HepG2 (cell line): ENCODE results near the gene CLEC18C. TPM values are rescaled to one million over a fixed set of nuclear protein-coding genes. Genes with fewer than 3 reads are reported as not detected.

Experiments
- ATAC-seq: fragments of 200-7000 bp; cut with Tn5 transposase; 3 replicates; pipeline ENCODE4 v1.9.1; 2020; ENCODE audit warnings: mild to moderate bottlenecking, moderate library complexity
- BruUV-seq: library from RNA; stranded (reverse); fragments of 400-500 nt; replicated peaks from 2 replicates; lab custom pipeline; 2021; lab: Mats Ljungman, UMichigan
- CTCF ChIA-PET: fragments of 300-600 bp; formaldehyde crosslinking; extraction: SDS; loops from one replicate; lab custom pipeline; 2021; ENCODE audit warnings: low total read pairs, inconsistent platforms, low intra/inter-chr PET ratio; lab: Yijun Ruan, JAX
- POLR2A ChIA-PET: fragments of 350-600 bp; sonication (Branson Sonifier 250); formaldehyde crosslinking; loops from one replicate; lab custom pipeline; 2020; ENCODE audit warnings: antibody characterized with exemption, inconsistent platforms; lab: Yijun Ruan, JAX
- DNase-seq: peaks from one replicate; pipeline ENCODE4 v3.0.0-alpha.2; 2015; ENCODE audit warnings: low spot score
- FAIRE-seq: peaks from 3 replicates; lab custom pipeline; 2011; peaks lifted over from hg19 to GRCh38; lab: Jason Lieb, UNC
- H2AFZ ChIP-seq: one replicate; pipeline ENCODE4 v1.6.1; 2011; ENCODE audit warnings: low read length, inconsistent platforms
- H3K27ac ChIP-seq: fragments of 300-600 bp; 3 replicates; pipeline ENCODE4 v1.8.0; 2011; ENCODE audit warnings: mixed run types, mild to moderate bottlenecking, mixed read lengths, low read length, inconsistent platforms; ENCODE audit not compliant: insufficient read depth; ENCODE audit errors: extremely low read length
- H3K27me3 ChIP-seq, 2 experiments: fragments of 200-600 bp in 1 of 2; 2 replicates in 1 of 2; 3 replicates in 1 of 2; pipeline versions ENCODE4 v1.6.0 to v1.8.0; 2011; ENCODE audit warnings: low read length in 2 of 2, mild to moderate bottlenecking in 2 of 2, moderate library complexity in 2 of 2, inconsistent platforms in 1 of 2; ENCODE audit not compliant: insufficient read depth in 2 of 2, control insufficient read depth in 1 of 2
- H3K36me3 ChIP-seq, 2 experiments: fragments of 200-600 bp in 1 of 2; replicated peaks in 1 of 2; 2 replicates in 1 of 2; 3 replicates in 1 of 2; pipeline versions ENCODE4 v1.5.1 to v1.8.0; 2011; ENCODE audit warnings: low read length in 2 of 2, inconsistent platforms in 1 of 2; ENCODE audit not compliant: insufficient read depth in 2 of 2, control insufficient read depth in 1 of 2
- H3K4me1 ChIP-seq: 2 replicates; pipeline ENCODE4 v1.5.1; 2012; ENCODE audit warnings: low read length, inconsistent platforms; ENCODE audit not compliant: insufficient read depth
- H3K4me2 ChIP-seq: 2 replicates; pipeline ENCODE4 v1.6.0; 2011; ENCODE audit warnings: low read depth, low read length, inconsistent platforms
- H3K4me3 ChIP-seq, 3 experiments: fragments of 200-600 bp in 1 of 3; sonication (generic), shearing (Covaris generic) in 1 of 3; replicated peaks in 1 of 3; 2 replicates each; pipeline ENCODE4 v1.5.1; 2011 to 2016; ENCODE audit warnings: low read length in 3 of 3, inconsistent platforms in 2 of 3, low read depth in 2 of 3, mild to moderate bottlenecking in 2 of 3, control low read depth in 1 of 3, mixed read lengths in 1 of 3; ENCODE audit not compliant: insufficient read depth in 1 of 3
- H3K79me2 ChIP-seq: one replicate; pipeline ENCODE4 v1.6.1; 2011; ENCODE audit warnings: low read length, inconsistent platforms; ENCODE audit not compliant: insufficient read depth
- H3K9ac ChIP-seq: 2 replicates; pipeline ENCODE4 v1.6.0; 2011; ENCODE audit warnings: mild to moderate bottlenecking, low read depth, low read length, inconsistent platforms; ENCODE audit not compliant: insufficient read depth
- H3K9me3 ChIP-seq: 2 replicates; pipeline ENCODE4 v1.5.1; 2012; ENCODE audit warnings: mild to moderate bottlenecking, low read length
- H4K20me1 ChIP-seq: 2 replicates; pipeline ENCODE4 v1.6.0; 2011; ENCODE audit warnings: inconsistent platforms, mild to moderate bottlenecking, low read length, moderate library complexity; ENCODE audit not compliant: insufficient read depth
- TBX3 ChIP-seq: fragments of 450-650 bp; IDR thresholded peaks from 2 replicates; pipeline ENCODE4 v1.6.1; 2017; ENCODE audit warnings: antibody characterized with exemption, mild to moderate bottlenecking, inconsistent platforms, borderline replicate concordance
- WGBS: methylation state at CpG from one replicate; pipeline ENCODE4 v1.1.6; 2017; ENCODE audit warnings: low lambda C conversion rate; 5-methylcytosine and 5-hydroxymethylcytosine counted together
- in situ Hi-C: cut with HindIII; loops from 2 replicates; pipeline ENCODE4 v1.10.0; 2017; ENCODE audit warnings: low pct_unique_long_range_greater_than_20kb; ENCODE audit not compliant: extremely low pct_ligation_motif_present
- intact Hi-C: fragments of 100-400 bp; cut with micrococcal nuclease; formaldehyde crosslinking; loops from one replicate; pipeline ENCODE4 v1.10.0; 2022; ENCODE audit not compliant: unreplicated experiment
- polyA plus RNA-seq, 8 experiments: library from polyadenylated mRNA; depleted of rRNA in 3 of 8; stranded (reverse) in 7 of 8; unstranded in 1 of 8; fragments of >200 nt; fragmentation: Illumina TruSeq in 4 of 8; extraction: Trizol in 4 of 8; gene quantifications; 2 replicates each; pipeline versions ENCODE4 v1.2.1 to v1.2.3, GENCODE V29; 2011 to 2016; ENCODE audit warnings: low read depth in 4 of 8, missing spikeins in 1 of 8, mixed read lengths in 1 of 8; ENCODE audit not compliant: insufficient read depth in 1 of 8
- total RNA-seq, 5 experiments: library from RNA; depleted of rRNA; stranded (reverse); fragments of >200 nt; fragmentation: Illumina TruSeq; extraction: Trizol; gene quantifications; 2 replicates each; pipeline ENCODE4 v1.2.3, GENCODE V29; 2016; ENCODE audit warnings: low read depth in 1 of 5
- TF ChIP-seq, protein P1 (sequence below): sonication (generic); formaldehyde crosslinking; IDR thresholded peaks from 2 replicates; pipeline ENCODE4 v1.5.0; 2020; ENCODE audit warnings: mild to moderate bottlenecking, missing genetic modification reagents, moderate library complexity
- TF ChIP-seq, protein P2 (sequence below): sonication (generic); formaldehyde crosslinking; IDR thresholded peaks from 2 replicates; pipeline ENCODE4 v1.8.1; 2022; ENCODE audit warnings: low read depth, mild to moderate bottlenecking, missing genetic modification reagents

The CLEC18C gene
- total and polyA plus RNA-seq, 2 of the 13 experiments (the other 11 are each of a cell fraction or from before 2014, with no cell fraction given) = 0.15 to 0.29 TPM

DNA sequence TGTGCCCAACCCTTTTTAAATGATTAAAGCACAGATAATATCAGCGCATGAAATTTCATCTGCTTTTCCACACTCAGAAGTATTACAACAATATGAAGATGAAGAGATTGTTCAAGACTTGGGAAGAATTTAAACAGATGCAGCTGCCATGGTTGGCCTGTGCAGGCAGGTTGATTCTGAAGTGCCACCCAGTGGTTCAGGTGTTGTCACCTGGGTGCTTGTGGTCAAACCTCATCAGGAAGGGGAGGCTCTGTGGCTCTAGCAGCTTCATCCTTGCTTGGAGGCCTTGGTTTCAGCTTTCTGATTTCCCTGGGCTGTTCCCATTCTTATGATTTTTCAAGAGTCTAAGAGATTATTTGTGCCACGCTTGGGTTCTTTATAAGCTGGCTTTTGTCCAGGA is 22.2 kb upstream of the CLEC18C start:
- 96% methylated on average over 2 of the region's 2 CpGs for WGBS
- Histone ChIP-seq H3K4me2 (no peak overlapping the region), H3K36me3 (peaks cover 7 to 39% of the 10 kb centered on the region in 2 experiments), H3K9ac (no peak overlapping the region), H2AFZ (no peak overlapping the region), H3K4me3 (no peak overlapping the region), H3K79me2 (no peaks in the 10 kb centered on the region), H3K27ac (peak overlapping the region; percentile 84), H4K20me1 (no peaks in the 10 kb centered on the region), H3K4me1 (peaks cover 31% of the 10 kb centered on the region), H3K27me3 (no peaks in the 10 kb centered on the region), H3K9me3 (no peaks in the 10 kb centered on the region)
- in situ Hi-C loops = no loop called here
- BruUV-seq = no TSS peak
- ATAC-seq (no peak), FAIRE-seq (no peak), DNase-seq (no peak)
- TF ChIP-seq, protein P1, sequence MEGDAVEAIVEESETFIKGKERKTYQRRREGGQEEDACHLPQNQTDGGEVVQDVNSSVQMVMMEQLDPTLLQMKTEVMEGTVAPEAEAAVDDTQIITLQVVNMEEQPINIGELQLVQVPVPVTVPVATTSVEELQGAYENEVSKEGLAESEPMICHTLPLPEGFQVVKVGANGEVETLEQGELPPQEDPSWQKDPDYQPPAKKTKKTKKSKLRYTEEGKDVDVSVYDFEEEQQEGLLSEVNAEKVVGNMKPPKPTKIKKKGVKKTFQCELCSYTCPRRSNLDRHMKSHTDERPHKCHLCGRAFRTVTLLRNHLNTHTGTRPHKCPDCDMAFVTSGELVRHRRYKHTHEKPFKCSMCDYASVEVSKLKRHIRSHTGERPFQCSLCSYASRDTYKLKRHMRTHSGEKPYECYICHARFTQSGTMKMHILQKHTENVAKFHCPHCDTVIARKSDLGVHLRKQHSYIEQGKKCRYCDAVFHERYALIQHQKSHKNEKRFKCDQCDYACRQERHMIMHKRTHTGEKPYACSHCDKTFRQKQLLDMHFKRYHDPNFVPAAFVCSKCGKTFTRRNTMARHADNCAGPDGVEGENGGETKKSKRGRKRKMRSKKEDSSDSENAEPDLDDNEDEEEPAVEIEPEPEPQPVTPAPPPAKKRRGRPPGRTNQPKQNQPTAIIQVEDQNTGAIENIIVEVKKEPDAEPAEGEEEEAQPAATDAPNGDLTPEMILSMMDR = peak; percentile 27; the same call in 1 of the 2 replicates
- TF ChIP-seq, protein P2, sequence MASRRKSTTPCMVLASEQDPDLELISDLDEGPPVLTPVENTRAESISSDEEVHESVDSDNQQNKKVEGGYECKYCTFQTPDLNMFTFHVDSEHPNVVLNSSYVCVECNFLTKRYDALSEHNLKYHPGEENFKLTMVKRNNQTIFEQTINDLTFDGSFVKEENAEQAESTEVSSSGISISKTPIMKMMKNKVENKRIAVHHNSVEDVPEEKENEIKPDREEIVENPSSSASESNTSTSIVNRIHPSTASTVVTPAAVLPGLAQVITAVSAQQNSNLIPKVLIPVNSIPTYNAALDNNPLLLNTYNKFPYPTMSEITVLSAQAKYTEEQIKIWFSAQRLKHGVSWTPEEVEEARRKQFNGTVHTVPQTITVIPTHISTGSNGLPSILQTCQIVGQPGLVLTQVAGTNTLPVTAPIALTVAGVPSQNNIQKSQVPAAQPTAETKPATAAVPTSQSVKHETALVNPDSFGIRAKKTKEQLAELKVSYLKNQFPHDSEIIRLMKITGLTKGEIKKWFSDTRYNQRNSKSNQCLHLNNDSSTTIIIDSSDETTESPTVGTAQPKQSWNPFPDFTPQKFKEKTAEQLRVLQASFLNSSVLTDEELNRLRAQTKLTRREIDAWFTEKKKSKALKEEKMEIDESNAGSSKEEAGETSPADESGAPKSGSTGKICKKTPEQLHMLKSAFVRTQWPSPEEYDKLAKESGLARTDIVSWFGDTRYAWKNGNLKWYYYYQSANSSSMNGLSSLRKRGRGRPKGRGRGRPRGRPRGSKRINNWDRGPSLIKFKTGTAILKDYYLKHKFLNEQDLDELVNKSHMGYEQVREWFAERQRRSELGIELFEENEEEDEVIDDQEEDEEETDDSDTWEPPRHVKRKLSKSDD = 0 out of 2 replicates have a peak, but pooled peaks have one; percentile 3
- no peak for TF ChIP-seq TBX3
- CTCF ChIA-PET = no interaction called here
- POLR2A ChIA-PET = interaction anchor here (1.9 to 2.9 kb wide), 3 partner anchors 100 to 148 kb away, joined by 7 to 17 read pairs (median 13); partner anchors contain the start of genes AARS1, DDX19B and EXOSC6
- intact Hi-C loops = loop anchor here (5.0 to 10.0 kb wide), 2 partner anchors 87 to 101 kb away; partner anchors contain the start of gene EXOSC6
